Stomach (tissue), 9 donors: ENCODE results near the gene AVPR1A. TPM values are rescaled to one million over a fixed set of nuclear protein-coding genes. Genes with fewer than 3 reads are reported as not detected.

Experiments used
- DNase-seq, 2 donors: peaks; one replicate each; pipeline versions ENCODE4 v3.0.0 to v3.0.0-alpha.2; 2013 to 2019
- H3K27ac ChIP-seq, 5 donors: fragments of 200-600 bp in 4 of 5; sonication (generic) in 4 of 5; one replicate each; pipeline ENCODE4 v1.5.1; 2013 to 2019; ENCODE audit warnings: mild to moderate bottlenecking in 1 of 5, moderate library complexity in 1 of 5
- H3K27me3 ChIP-seq, 3 donors: fragments of 200-600 bp; sonication (generic); one replicate each; pipeline ENCODE4 v1.5.1; 2017 to 2019; ENCODE audit warnings: mixed run types in 1 of 3
- H3K36me3 ChIP-seq, 4 donors: fragments of 200-600 bp; sonication (generic); 1 replicate in 3 of 4; 2 replicates in 1 of 4; pipeline ENCODE4 v1.5.1; 2016 to 2019
- H3K4me1 ChIP-seq, 4 donors: fragments of 200-600 bp; sonication (generic); one replicate each; pipeline ENCODE4 v1.5.1; 2016 to 2019
- H3K4me3 ChIP-seq, 4 donors: fragments of 200-600 bp; sonication (generic) in 3 of 4; one replicate each; pipeline ENCODE4 v1.5.1; 2016 to 2019; ENCODE audit warnings: mild to moderate bottlenecking in 1 of 4
- H3K9me3 ChIP-seq, 4 donors: fragments of 200-600 bp; sonication (generic); one replicate each; pipeline ENCODE4 v1.5.1; 2016 to 2019
- CTCF ChIP-seq, 7 experiments: fragments of 450-650 bp in 4 of 7; fragments of 200-600 bp in 3 of 7; sonication (generic) in 3 of 7; IDR thresholded peaks; one replicate each; pipeline ENCODE4 v1.5.1; 2016 to 2019; ENCODE audit warnings: antibody characterized with exemption in 7 of 7, control low read depth in 2 of 7, mild to moderate bottlenecking in 1 of 7
- EP300 ChIP-seq: sonication (generic); formaldehyde crosslinking; IDR thresholded peaks from one replicate; pipeline ENCODE4 v1.6.1; 2017; ENCODE audit warnings: antibody characterized with exemption
- POLR2A ChIP-seq, 4 donors: fragments of 450-650 bp; IDR thresholded peaks; one replicate each; pipeline ENCODE4 v1.6.1; 2016; ENCODE audit warnings: antibody characterized with exemption in 4 of 4, control low read depth in 2 of 4, mild to moderate bottlenecking in 1 of 4, moderate library complexity in 1 of 4
- POLR2AphosphoS5 ChIP-seq, 3 donors: sonication (generic); formaldehyde crosslinking; IDR thresholded peaks; one replicate each; pipeline ENCODE4 v1.6.1; 2016; ENCODE audit warnings: antibody characterized with exemption in 3 of 3
- WGBS, 5 donors: extraction: QIAGEN DNeasy Blood & Tissue Kit in 3 of 5; methylation state at CpG; one replicate each; pipeline versions ENCODE4 v1.1.5 to v1.1.7; 2013 to 2018; 5-methylcytosine and 5-hydroxymethylcytosine counted together
- intact Hi-C: fragments of 100-400 bp; cut with DNase I; formaldehyde crosslinking; loops from one replicate; pipeline ENCODE4 v1.15.1; 2023; ENCODE audit warnings: low total_unique reads
- polyA plus RNA-seq, 3 donors: library from polyadenylated mRNA; stranded (reverse); fragments of 200-250 nt; gene quantifications; one replicate each; pipeline ENCODE4 v1.2.3, GENCODE V29; 2013
- total RNA-seq, 5 donors: library from RNA; depleted of rRNA; stranded (reverse); fragments of >200 nt; gene quantifications; one replicate each; pipeline versions ENCODE4 v1.1.0 to v1.2.3, GENCODE V29; 2014 to 2016
- donor health status: healthy with polysubstance abuse.
- donor health status: Bipolar disorder and iron deficiency.
- donor health status: healthy.

AVPR1A gene
- total and polyA plus RNA-seq, 8 donors: 0.15 to 20.9 (median 2.9) TPM; not detected in 1

- intact Hi-C loops: no loop called here
- Histone ChIP-seq H3K27ac (no peak overlapping the region), H3K27me3 (no peaks in the 10 kb centered on the region), H3K9me3 (no peaks in the 10 kb centered on the region), H3K4me3 (no peak overlapping the region), H3K4me1 (no peaks in the 10 kb centered on the region), H3K36me3 (no peaks in the 10 kb centered on the region)
- WGBS, 5 donors: 51 to 69% (median 58%) methylated on average over 2 of the region's 2 CpGs
- peak in 1 of 2 donors; percentile 43 for DNase-seq
- TF ChIP-seq POLR2AphosphoS5 (IDR thresholded peaks at IDR 0.05) (no peak), CTCF (IDR thresholded peaks at IDR 0.05) (peak in 3 of 7 experiments; percentile 9 to 26 (median 21))
These were observed 52.1 kb downstream of the AVPR1A start for GRCh38 chr12:63098851-63099250.

- TF ChIP-seq EP300 (no peak), POLR2A (IDR thresholded peaks at IDR 0.05) (no peak), POLR2AphosphoS5 (IDR thresholded peaks at IDR 0.05) (no peak), CTCF (IDR thresholded peaks at IDR 0.05) (no peak)
- Histone ChIP-seq H3K4me3 (no peak overlapping the region), H3K36me3 (no peaks in the 10 kb centered on the region), H3K27me3 (no peaks in the 10 kb centered on the region), H3K27ac (no peak overlapping the region), H3K4me1 (no peaks in the 10 kb centered on the region), H3K9me3 (no peaks in the 10 kb centered on the region)
- no peak for DNase-seq
- intact Hi-C loops: no loop called here
- WGBS, 5 donors: 89 to 95% (median 93%) methylated on average over 7 of the region's 7 CpGs
These were observed 55.5 kb downstream of the AVPR1A start for GRCh38 chr12:63095369-63095980.

- TF ChIP-seq POLR2A (IDR thresholded peaks at IDR 0.05): no peak
- H3K4me1 ChIP-seq: no peaks in the 10 kb centered on the region
- no peaks in the 10 kb centered on the region for H3K36me3 ChIP-seq
- no peak overlapping the region for H3K4me3 ChIP-seq
- no peak for DNase-seq
- intact Hi-C loops: no loop called here
- WGBS, 5 donors: 68 to 81% (median 73%) methylated on average over 2 of the region's 2 CpGs
- no peaks in the 10 kb centered on the region for H3K9me3 ChIP-seq
- no peak overlapping the region for H3K27ac ChIP-seq
- H3K27me3 ChIP-seq: no peaks in the 10 kb centered on the region
These were observed 57.3 kb downstream of the AVPR1A start for GRCh38 chr12:63093711-63094110.

GRCh38 chr12:63093084-63093483 is 57.9 kb downstream of the AVPR1A start:
- H3K36me3 ChIP-seq: no peaks in the 10 kb centered on the region
- no peak for DNase-seq
- H3K27me3 ChIP-seq: no peaks in the 10 kb centered on the region
- TF ChIP-seq POLR2AphosphoS5 (IDR thresholded peaks at IDR 0.05) (no peak), CTCF (IDR thresholded peaks at IDR 0.05) (no peak)
- no peaks in the 10 kb centered on the region for H3K9me3 ChIP-seq
- no peak overlapping the region for H3K4me3 ChIP-seq
- no peaks in the 10 kb centered on the region for H3K4me1 ChIP-seq
- WGBS, 5 donors: 73 to 87% (median 82%) methylated on average over 2 of the region's 2 CpGs
- intact Hi-C loops: no loop called here
- no peak overlapping the region for H3K27ac ChIP-seq

Other genes starting within 250 kb of the AVPR1A start
- 10 to 100 TPM in 2 of 5 donors, 1 to 10 TPM in 2, under 1 TPM in 1; 0.29 to 12.5 (median 4.1) TPM for gene PPM1H, start 216.1 kb downstream of the AVPR1A start, total RNA-seq
- gene PPM1H, start 216.1 kb downstream of the AVPR1A start, polyA plus RNA-seq: 1 to 10 TPM; 2.8 to 4.6 (median 3.4) TPM